ENCODE measurements around the gene LMF1.
"Not testable (repeated sequence)": the region's sequence is repeated elsewhere in the genome, so short reads cannot be mapped to it uniquely, and the experiment has no call there.

LMF1 gene

GRCh38 chr16:860891-861290 lies 109.9 kb downstream of the LMF1 start:
- no peak for DNase-seq

GRCh38 chr16:858971-859370 lies 111.8 kb downstream of the LMF1 start:
- not testable (repeated sequence) for DNase-seq

GRCh38 chr16:858441-858840 lies 112.3 kb downstream of the LMF1 start:
- DNase-seq: not testable (repeated sequence)

- no peak for DNase-seq
Measured at GRCh38 chr16:856811-857210, 114.0 kb downstream of the LMF1 start.

- no peak for DNase-seq
Measured at GRCh38 chr16:856101-856500, 114.7 kb downstream of the LMF1 start.

GRCh38 chr16:855471-855870 lies 115.3 kb downstream of the LMF1 start:
- DNase-seq: no peak

GRCh38 chr16:854808-855410 lies 115.9 kb downstream of the LMF1 start:
- DNase-seq: no peak

GRCh38 chr16:853981-854807 lies 116.6 kb downstream of the LMF1 start:
- DNase-seq: no peak

- DNase-seq: no peak
Measured at GRCh38 chr16:853306-853705, 117.5 kb downstream of the LMF1 start.

GRCh38 chr16:852451-853185 lies 118.2 kb downstream of the LMF1 start:
- no peak for DNase-seq

- DNase-seq: no peak
Measured at GRCh38 chr16:851871-852270, 118.9 kb downstream of the LMF1 start.

GRCh38 chr16:851209-851810 lies 119.5 kb downstream of the LMF1 start:
- DNase-seq: no peak

GRCh38 chr16:850668-851067 lies 120.1 kb downstream of the LMF1 start:
- no peak for DNase-seq

- no peak for DNase-seq
Measured at GRCh38 chr16:848510-849253, 122.1 kb downstream of the LMF1 start.

- DNase-seq: no peak
Measured at GRCh38 chr16:847681-848445, 122.9 kb downstream of the LMF1 start.

GRCh38 chr16:847151-847550 lies 123.6 kb downstream of the LMF1 start:
- no peak for DNase-seq

GRCh38 chr16:845351-845745 lies 125.4 kb downstream of the LMF1 start:
- no peak for DNase-seq

- DNase-seq: no peak
Measured at GRCh38 chr16:844638-845350, 126.0 kb downstream of the LMF1 start.

GRCh38 chr16:843771-844170 lies 127.0 kb downstream of the LMF1 start:
- DNase-seq: no peak

GRCh38 chr16:842711-843560 lies 127.8 kb downstream of the LMF1 start:
- DNase-seq: no peak
